HG03045 (cell line): ENCODE results near the gene ARHGEF11.

Experiments used
- ATAC-seq: cut with Tn5 transposase; IDR thresholded peaks from one replicate; pipeline ENCODE4 v1.9.1; 2021; ENCODE audit warnings: mild to moderate bottlenecking, moderate library complexity; ENCODE audit not compliant: unreplicated experiment

The ARHGEF11 gene

DNA sequence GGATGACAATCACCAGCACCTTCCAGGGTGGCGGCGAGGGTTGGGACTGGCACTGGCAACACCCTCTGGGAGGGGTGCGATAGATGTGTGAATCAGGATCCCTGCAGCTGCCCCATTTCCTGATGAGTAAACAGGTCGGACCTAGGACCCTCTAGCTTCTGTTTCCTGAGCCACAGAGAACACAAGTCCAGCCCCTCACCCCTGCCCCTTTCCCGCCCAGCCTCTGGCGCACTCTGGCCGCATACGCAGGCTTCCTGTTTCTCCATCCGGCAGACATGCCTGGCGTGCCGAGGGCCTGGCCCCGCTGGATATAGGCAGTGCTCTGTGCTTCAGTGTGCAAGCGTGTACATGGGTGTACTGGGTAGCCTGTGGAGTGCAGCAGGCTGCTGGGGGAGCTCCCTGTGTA, 147.4 kb downstream of the ARHGEF11 start:
- ATAC-seq: no peak

GRCh38 chr1:156897078-156897825, 148.3 kb downstream of the ARHGEF11 start:
- no peak for ATAC-seq

DNA sequence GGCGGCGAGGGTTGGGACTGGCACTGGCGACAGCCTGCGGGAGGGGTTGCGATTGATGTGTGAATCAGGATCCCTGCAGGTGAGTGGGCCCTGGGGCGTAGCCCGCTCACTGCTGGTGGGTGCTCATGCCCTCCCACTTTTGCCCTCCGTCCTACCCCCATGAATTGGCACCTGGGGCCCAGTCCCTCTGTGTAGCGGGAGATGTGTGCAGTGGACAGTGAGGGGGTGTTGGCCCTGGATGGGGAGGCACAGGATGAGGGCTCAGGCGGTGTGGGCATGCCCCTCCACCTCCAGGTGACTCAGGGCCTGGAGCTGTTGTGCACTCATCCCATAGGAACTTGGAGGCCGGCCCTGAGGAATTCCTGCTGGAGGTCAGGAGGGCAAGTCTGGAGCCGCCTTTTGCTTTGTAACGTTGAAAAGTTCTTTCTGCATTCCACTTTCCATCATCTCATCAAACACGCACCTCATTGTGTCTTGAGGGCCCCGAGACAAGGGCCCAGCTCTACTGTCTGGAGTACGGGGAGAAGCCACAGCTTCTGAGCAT, 149.0 kb downstream of the ARHGEF11 start:
- no peak for ATAC-seq

DNA sequence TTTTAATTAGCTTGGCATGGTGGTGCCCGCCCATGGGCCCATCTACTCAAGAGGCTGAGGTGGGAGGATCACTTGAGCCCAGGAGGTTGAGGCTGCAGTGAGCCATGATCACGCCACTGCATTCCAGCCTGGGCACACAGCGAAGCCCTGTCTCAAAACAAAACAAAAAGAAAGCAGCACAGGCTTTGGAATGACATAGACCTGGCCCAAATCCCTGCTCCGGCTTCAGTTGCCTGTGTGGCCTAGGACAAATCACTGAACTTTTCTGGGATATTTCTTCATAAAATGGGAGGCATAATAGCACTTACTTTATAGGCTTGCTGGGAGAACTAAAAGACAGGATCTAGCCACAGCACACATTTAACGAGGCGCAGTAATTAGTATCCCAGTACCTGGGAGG, 149.6 kb downstream of the ARHGEF11 start:
- no peak for ATAC-seq

GRCh38 chr1:156895455-156895812, 150.1 kb downstream of the ARHGEF11 start:
- no peak for ATAC-seq

DNA sequence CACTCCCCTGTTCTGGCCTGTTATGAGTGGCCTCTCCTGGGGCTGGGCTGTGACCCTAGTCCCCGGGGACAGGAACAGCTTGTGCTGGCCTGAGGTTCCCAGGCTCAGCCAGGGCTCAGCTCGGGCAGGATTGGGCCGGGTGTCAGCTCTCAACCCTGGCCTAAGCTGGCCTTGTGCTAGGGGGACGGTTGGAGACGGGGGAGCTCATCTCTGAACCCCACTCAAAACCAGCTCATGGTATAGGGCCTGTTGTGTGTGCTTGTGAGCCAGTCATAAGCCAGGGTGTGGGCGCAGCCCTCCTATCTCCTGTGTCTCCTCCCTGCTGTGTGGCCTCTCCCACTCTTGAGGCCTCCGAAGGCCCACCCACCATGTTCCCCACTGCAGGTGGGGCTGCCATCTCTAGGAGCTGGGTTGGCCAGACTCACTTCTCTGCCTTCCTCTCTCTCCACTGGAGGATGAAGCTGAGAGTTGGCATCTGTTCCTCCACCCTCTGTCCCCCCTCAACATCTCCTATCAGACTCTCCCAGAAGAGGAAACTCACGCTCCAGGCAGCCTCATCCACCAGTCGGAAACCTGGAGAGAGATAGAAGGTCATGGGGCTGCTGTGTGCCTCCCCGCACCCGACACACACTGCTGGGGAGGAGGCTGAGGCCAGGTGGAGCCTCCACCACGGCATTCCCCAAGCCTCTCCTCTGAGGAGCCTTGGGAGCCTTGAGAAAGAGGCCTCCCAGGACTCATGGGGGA, 150.7 kb downstream of the ARHGEF11 start:
- no peak for ATAC-seq

DNA sequence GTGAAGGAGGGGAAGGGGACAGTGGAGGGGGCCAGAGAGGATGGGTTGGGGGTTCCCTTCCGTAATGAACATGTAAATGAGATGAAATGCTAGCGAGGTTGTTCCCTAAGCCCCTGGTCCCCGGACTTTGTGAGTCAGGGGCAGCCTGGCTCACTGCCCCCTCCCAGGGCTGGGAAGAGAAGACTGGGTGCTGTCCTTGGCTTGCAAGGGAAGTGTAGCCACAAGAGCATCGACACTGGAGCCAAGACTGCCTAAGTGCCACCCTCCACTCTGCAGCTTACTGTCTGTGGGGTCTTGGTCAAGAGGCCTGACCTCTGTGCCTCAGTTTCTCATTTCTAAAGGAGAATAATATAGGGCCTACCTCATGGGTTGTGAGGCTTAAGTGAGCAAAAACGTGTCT, 151.5 kb downstream of the ARHGEF11 start:
- ATAC-seq: no peak

GRCh38 chr1:156893048-156893953, 152.2 kb downstream of the ARHGEF11 start, which contains the start of gene PEAR1:
TSS of gene PEAR1 (plus strand) at chr1:156893718. CDS start at chr1:156903927, 10,209 bp downstream.
- ATAC-seq: no peak

DNA sequence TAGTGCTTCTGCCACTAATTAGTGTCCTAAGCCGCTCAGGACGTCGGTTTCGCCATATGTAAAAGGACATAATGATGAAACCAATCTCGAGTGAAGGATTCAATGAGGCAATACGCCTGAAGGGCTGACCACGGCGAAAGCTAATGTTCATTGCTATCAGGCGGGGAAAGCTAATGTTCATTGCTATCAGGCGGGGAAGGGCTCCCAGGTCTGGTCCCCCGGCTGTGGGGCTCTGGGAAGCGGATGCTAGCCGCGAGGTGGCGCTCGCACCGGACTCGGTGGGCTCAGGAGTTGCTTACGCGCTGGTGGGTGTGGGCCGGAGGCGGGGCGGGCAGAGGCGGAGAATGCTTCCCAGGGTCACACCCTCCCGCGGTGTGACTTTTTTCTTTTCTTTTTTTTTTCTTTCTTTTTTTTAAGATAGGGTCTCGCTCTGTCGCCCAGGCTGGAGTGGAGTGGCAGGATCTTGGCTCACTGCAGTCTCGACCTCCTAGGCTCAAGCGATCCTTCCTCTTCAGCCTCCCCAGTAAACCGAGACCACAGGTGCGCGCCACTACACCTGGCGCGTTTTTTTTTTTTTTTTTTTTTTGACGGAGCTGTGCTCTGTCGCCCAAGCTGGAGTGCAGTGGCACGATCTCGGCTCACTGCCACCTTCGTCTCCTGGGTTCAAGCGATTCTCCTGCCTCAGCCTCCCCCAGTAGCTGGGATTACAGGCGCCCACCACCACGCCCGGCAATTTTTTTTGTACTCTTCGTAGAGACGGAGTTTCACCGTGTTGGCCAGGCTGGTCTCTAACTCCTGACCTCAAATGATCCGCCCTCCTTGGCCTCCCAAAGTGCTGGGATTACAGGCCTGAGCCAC, 153.1 kb downstream of the ARHGEF11 start:
- ATAC-seq: no peak

GRCh38 chr1:156889802-156890580, 155.6 kb downstream of the ARHGEF11 start:
- no peak for ATAC-seq

- no peak for ATAC-seq
Measured at GRCh38 chr1:156887734-156888133, 157.8 kb downstream of the ARHGEF11 start.

GRCh38 chr1:156887317-156887716, 158.2 kb downstream of the ARHGEF11 start:
- no peak for ATAC-seq

- ATAC-seq: no peak
Measured at GRCh38 chr1:156886583-156887281, 158.8 kb downstream of the ARHGEF11 start.

DNA sequence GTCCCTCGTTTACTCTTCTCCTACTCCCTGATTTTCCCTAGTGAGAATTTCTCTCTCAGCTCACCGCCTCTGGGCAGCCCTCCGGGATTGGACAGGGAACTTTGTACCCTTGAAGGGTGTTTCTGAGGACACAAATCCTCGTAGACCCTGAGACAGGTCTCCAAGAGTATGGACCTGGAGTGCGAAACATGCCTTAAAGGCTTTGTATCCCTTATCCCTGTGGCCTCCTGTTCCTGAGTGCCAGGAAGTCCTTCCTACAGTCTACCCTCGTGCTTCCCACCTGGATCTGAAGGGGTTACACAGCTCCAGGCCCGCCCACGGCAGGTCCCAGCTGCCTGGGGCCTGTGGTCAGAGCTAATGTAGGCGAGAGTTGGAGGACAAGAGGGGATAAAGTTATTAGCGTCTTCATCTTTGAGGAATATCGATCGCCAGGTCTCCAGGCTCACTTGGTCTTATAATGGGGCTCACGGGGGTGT, 159.6 kb downstream of the ARHGEF11 start:
- ATAC-seq: no peak

DNA sequence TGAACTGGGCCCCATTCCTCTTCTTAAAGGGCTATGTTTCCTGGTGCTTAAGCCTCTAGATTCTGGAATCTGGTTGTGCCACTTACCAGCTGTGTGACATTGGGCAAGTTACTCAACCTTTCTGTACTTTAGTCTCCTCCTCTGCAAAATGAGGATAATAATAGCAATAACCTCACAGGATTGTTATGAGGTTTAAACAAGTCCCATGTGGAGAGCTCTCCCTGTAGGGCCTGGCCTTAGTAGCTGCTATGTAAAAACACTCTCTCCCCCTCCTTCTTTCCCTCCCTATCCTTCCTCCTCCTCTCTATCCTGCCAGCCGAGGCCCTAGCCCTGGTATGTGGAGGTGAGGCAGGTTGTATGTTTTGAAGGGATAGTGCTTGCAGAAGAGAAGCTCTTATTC, 160.2 kb downstream of the ARHGEF11 start:
- no peak for ATAC-seq
